ENCODE results near the gene C2CD4D. TPM values are rescaled to one million over a fixed set of nuclear protein-coding genes. Genes with fewer than 3 reads are reported as not detected.

The C2CD4D gene
- total RNA-seq, 1 experiment from 2014 or later, result not detected

DNA sequence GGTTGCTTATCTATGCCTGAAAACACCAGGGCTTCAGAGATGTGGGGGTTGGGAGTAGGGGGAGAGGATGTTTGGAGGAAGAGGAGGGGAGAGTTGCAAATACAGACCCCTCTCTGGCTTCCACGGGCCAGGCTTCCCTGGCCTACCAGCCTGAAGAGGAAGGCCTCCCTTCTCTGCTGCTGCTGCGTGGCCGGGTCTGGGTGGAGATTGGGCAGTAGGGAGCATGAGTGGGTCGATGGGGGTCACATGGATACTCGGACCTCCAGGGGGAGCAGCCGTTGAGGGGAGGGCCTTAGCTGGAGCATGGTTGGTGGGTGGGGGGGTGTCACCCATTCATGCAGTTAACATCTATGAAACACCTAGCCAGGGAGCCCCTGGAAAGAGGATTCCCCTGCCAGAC lies 9.6 kb downstream of the C2CD4D start:
- ChIA-PET POLR2A (ENCODE audit: low non-redundant PET) (no interaction called here), CTCF (no interaction called here)
- no peak overlapping the region for H3K4me3 ChIP-seq (ENCODE audit: low read depth, low read length, poor library complexity, severe bottlenecking)

DNA sequence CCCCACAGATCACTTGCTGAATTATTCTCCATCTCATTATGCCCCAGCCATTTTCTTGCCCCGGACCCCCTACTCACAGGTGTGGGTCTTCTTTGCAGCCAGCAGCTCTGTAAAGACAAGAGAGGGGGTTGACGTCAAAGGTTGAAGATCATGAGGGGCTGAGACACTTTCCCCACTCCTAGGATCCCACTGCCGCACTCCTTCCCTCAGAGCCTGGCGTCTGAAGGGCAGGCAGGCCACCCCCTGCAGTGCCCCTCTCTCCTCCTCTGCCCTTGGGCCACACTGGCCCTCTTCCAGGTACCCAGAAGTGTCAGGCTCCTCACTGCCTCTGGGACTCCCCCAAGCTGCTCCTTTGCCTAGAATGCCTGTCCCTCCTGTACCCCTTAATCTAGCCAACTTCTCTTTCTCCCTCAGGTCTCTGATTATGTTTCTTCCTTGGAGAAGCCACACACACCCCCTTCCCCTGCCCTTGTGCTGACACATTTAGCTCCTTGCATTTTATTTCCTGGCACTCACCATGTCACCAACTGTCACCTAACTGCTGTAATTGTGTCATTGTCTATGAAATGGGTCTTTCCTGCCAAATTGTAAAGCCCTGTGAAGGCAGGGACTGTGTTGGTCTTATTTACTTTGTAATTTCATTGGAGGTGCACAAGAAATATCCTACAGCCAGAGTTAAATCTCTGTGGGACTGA lies 10.1 kb downstream of the C2CD4D start:
- Histone ChIP-seq H3K27ac (ENCODE audit: low read depth, low read length, poor library complexity, severe bottlenecking) (no peak overlapping the region), H3K27me3 (replicated peaks; ENCODE audit: insufficient read depth, low read depth, low read length, poor library complexity) (no peaks in the 10 kb centered on the region), H3K36me3 (ENCODE audit: insufficient read depth, low read length, poor library complexity, severe bottlenecking) (no peaks in the 10 kb centered on the region), H3K4me3 (ENCODE audit: low read depth, low read length, poor library complexity, severe bottlenecking) (no peak overlapping the region), H3K9me3 (ENCODE audit: low read depth, low read length, poor library complexity, severe bottlenecking) (no peaks in the 10 kb centered on the region), H3K4me1 (ENCODE audit: insufficient read depth, low read length, poor library complexity, severe bottlenecking) (no peaks in the 10 kb centered on the region)
- intact Hi-C loops (cut with micrococcal nuclease; ENCODE audit: unreplicated experiment), result no loop called here
- BruUV-seq (replicated peaks), result no TSS peak
- no peak for DNase-seq (ENCODE audit: low spot score)
- CTCF ChIA-PET, result no interaction called here
- POLR2A ChIA-PET (ENCODE audit: low non-redundant PET), result no interaction called here
- no peak for TF ChIP-seq EZH2 (IDR thresholded peaks at IDR 0.05; ENCODE audit: borderline replicate concordance, low read depth, low read length, poor library complexity, severe bottlenecking)
- TF ChIP-seq, protein P1, sequence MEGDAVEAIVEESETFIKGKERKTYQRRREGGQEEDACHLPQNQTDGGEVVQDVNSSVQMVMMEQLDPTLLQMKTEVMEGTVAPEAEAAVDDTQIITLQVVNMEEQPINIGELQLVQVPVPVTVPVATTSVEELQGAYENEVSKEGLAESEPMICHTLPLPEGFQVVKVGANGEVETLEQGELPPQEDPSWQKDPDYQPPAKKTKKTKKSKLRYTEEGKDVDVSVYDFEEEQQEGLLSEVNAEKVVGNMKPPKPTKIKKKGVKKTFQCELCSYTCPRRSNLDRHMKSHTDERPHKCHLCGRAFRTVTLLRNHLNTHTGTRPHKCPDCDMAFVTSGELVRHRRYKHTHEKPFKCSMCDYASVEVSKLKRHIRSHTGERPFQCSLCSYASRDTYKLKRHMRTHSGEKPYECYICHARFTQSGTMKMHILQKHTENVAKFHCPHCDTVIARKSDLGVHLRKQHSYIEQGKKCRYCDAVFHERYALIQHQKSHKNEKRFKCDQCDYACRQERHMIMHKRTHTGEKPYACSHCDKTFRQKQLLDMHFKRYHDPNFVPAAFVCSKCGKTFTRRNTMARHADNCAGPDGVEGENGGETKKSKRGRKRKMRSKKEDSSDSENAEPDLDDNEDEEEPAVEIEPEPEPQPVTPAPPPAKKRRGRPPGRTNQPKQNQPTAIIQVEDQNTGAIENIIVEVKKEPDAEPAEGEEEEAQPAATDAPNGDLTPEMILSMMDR (conservative IDR thresholded peaks at IDR 0.05; ENCODE audit: low read depth, low read length), result no peak

More for the DNA sequence above, 9.6 kb downstream of the C2CD4D start:
- H3K4me1 ChIP-seq (ENCODE audit: insufficient read depth, low read length, poor library complexity, severe bottlenecking), result no peaks in the 10 kb centered on the region
- no TSS peak for BruUV-seq (replicated peaks)
- intact Hi-C loops (cut with micrococcal nuclease; ENCODE audit: unreplicated experiment), result no loop called here
- H3K27ac ChIP-seq (ENCODE audit: low read depth, low read length, poor library complexity, severe bottlenecking), result no peak overlapping the region
- DNase-seq (ENCODE audit: low spot score), result no peak
- H3K9me3 ChIP-seq (ENCODE audit: low read depth, low read length, poor library complexity, severe bottlenecking), result no peaks in the 10 kb centered on the region
- TF ChIP-seq, protein P1 (conservative IDR thresholded peaks at IDR 0.05; ENCODE audit: low read depth, low read length), result no peak
- no peak for TF ChIP-seq EZH2 (IDR thresholded peaks at IDR 0.05; ENCODE audit: borderline replicate concordance, low read depth, low read length, poor library complexity, severe bottlenecking)
- no peaks in the 10 kb centered on the region for H3K27me3 ChIP-seq (replicated peaks; ENCODE audit: insufficient read depth, low read depth, low read length, poor library complexity)
- H3K36me3 ChIP-seq (ENCODE audit: insufficient read depth, low read length, poor library complexity, severe bottlenecking), result no peaks in the 10 kb centered on the region

DNA sequence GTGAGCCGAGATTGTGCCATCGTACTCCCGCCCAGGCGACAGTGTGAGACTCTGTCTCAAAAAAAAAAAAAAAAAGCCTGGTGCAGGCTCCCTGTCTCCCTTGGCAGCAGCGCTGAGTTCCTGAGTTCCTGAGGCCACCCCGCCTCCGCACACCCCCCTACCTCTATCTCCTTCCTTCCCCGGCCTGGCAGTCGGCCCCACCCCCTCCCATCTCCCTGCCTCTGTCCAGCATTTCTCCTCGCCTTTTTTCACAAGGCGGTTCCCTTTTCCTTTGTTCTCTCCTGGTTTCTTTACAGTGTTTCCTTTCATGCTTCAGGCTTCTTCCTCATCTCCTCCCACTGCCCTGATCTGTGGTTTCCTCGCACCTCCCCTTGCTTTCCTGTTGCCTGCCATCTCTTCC lies 10.7 kb downstream of the C2CD4D start:
- ChIA-PET POLR2A (ENCODE audit: low non-redundant PET) (no interaction called here), CTCF (no interaction called here)
- no peaks in the 10 kb centered on the region for H3K9me3 ChIP-seq (ENCODE audit: low read depth, low read length, poor library complexity, severe bottlenecking)
- H3K4me1 ChIP-seq (ENCODE audit: insufficient read depth, low read length, poor library complexity, severe bottlenecking), result no peaks in the 10 kb centered on the region
- H3K27ac ChIP-seq (ENCODE audit: low read depth, low read length, poor library complexity, severe bottlenecking), result no peak overlapping the region
- DNase-seq (ENCODE audit: low spot score), result peak; percentile 58
- no TSS peak for BruUV-seq (replicated peaks)
- no peaks in the 10 kb centered on the region for H3K36me3 ChIP-seq (ENCODE audit: insufficient read depth, low read length, poor library complexity, severe bottlenecking)
- H3K4me3 ChIP-seq (ENCODE audit: low read depth, low read length, poor library complexity, severe bottlenecking), result no peak overlapping the region
- intact Hi-C loops (cut with micrococcal nuclease; ENCODE audit: unreplicated experiment), result no loop called here
- TF ChIP-seq, protein P1 (conservative IDR thresholded peaks at IDR 0.05; ENCODE audit: low read depth, low read length), result no peak
- no peak for TF ChIP-seq EZH2 (IDR thresholded peaks at IDR 0.05; ENCODE audit: borderline replicate concordance, low read depth, low read length, poor library complexity, severe bottlenecking)
- H3K27me3 ChIP-seq (replicated peaks; ENCODE audit: insufficient read depth, low read depth, low read length, poor library complexity), result no peaks in the 10 kb centered on the region
